Smooth muscle cell (in vitro differentiated cells): ENCODE data around the gene PDE4DIP. TPM values are rescaled to one million over a fixed set of nuclear protein-coding genes. Genes with fewer than 3 reads are reported as not detected.
"Not testable (repeated sequence)": the region's sequence is repeated elsewhere in the genome, so short reads cannot be mapped to it uniquely, and the experiment has no call there.

ENCODE experiments used
- DNase-seq: peaks from one replicate; lab custom pipeline; 2025; ENCODE audit not compliant: unreplicated experiment; lab: John Stamatoyannopoulos, UW
- H2AFZ ChIP-seq: fragments of 200-600 bp; sonication (generic); 2 replicates; pipeline ENCODE4 v1.6.0; 2016; ENCODE audit warnings: antibody characterized with exemption, low read depth, mild to moderate bottlenecking
- H3F3A ChIP-seq: fragments of 200-600 bp; sonication (generic); 2 replicates; pipeline ENCODE4 v1.6.0; 2017; ENCODE audit warnings: antibody characterized with exemption, low read depth
- H3K27ac ChIP-seq: fragments of 200-600 bp; sonication (generic); 2 replicates; pipeline ENCODE4 v1.5.1; 2016; ENCODE audit warnings: low read depth, mild to moderate bottlenecking
- H3K27me3 ChIP-seq: fragments of 200-600 bp; sonication (generic); 2 replicates; pipeline ENCODE4 v1.6.1; 2016; ENCODE audit warnings: low read depth, mild to moderate bottlenecking
- H3K36me3 ChIP-seq: fragments of 200-600 bp; sonication (generic); 2 replicates; pipeline ENCODE4 v1.5.1; 2016; ENCODE audit warnings: low read depth
- H3K4me1 ChIP-seq: fragments of 200-600 bp; sonication (generic); 2 replicates; pipeline ENCODE4 v1.5.1; 2016; ENCODE audit warnings: low read depth
- H3K4me2 ChIP-seq: fragments of 200-600 bp; sonication (generic); 2 replicates; pipeline ENCODE4 v1.6.0; 2016; ENCODE audit warnings: mild to moderate bottlenecking
- H3K4me3 ChIP-seq: fragments of 200-600 bp; sonication (generic); 2 replicates; pipeline ENCODE4 v1.5.1; 2016; ENCODE audit warnings: mild to moderate bottlenecking
- H3K79me2 ChIP-seq: fragments of 200-600 bp; sonication (generic); 2 replicates; pipeline ENCODE4 v1.6.0; 2016; ENCODE audit warnings: low read depth, mild to moderate bottlenecking
- H3K9ac ChIP-seq: fragments of 200-600 bp; sonication (generic); 2 replicates; pipeline ENCODE4 v1.6.0; 2016; ENCODE audit warnings: low read depth
- H3K9me3 ChIP-seq: fragments of 200-600 bp; sonication (generic); replicated peaks from 2 replicates; pipeline ENCODE4 v1.5.1; 2016; ENCODE audit warnings: low read depth
- H4K20me1 ChIP-seq: fragments of 200-600 bp; sonication (generic); 2 replicates; pipeline ENCODE4 v1.6.0; 2016; ENCODE audit warnings: low read depth
- WGBS: methylation state at CpG from one replicate; pipeline ENCODE4 v1.1.7; 2016; ENCODE audit warnings: low lambda C conversion rate; 5-methylcytosine and 5-hydroxymethylcytosine counted together
- polyA plus RNA-seq: library from polyadenylated mRNA; unstranded; fragments of >200 nt; fragmentation: Nextera tagmentation; extraction: Ambion mirVana; gene quantifications from 2 replicates; pipeline ENCODE4 v1.2.1, GENCODE V29; 2016
- total RNA-seq: library from RNA; depleted of rRNA; stranded (reverse); fragments of >200 nt; gene quantifications from 2 replicates; pipeline ENCODE4 v1.2.3, GENCODE V29; 2014

Gene PDE4DIP
- total and polyA plus RNA-seq, 2 experiments from 2014 or later = 44.5 to 48.8 TPM

- not testable (repeated sequence) for H3K4me1 ChIP-seq, H4K20me1 ChIP-seq, H3F3A ChIP-seq, H3K4me3 ChIP-seq, H3K79me2 ChIP-seq, H3K27ac ChIP-seq, H3K9me3 ChIP-seq, H3K27me3 ChIP-seq, H3K36me3 ChIP-seq, H3K9ac ChIP-seq, H3K4me2 ChIP-seq, DNase-seq, H2AFZ ChIP-seq
- WGBS = no CpG with 5 or more reads among the region's 1 CpG
Measured at GRCh38 chr1:148841262-148841661, 3.0 kb upstream of the PDE4DIP start.

- H3K4me1 ChIP-seq = not testable (repeated sequence)
Measured at GRCh38 chr1:148844651-148845050, 423 bp downstream of the PDE4DIP start.

GRCh38 chr1:148845068-148845467 is 840 bp downstream of the PDE4DIP start:
- not testable (repeated sequence) for DNase-seq, H3K79me2 ChIP-seq, H3K27me3 ChIP-seq, H4K20me1 ChIP-seq, H3K27ac ChIP-seq, H3K9ac ChIP-seq, H3K4me1 ChIP-seq, H3F3A ChIP-seq, H2AFZ ChIP-seq, H3K4me3 ChIP-seq, H3K9me3 ChIP-seq, H3K4me2 ChIP-seq, H3K36me3 ChIP-seq
- WGBS = no CpG with 5 or more reads among the region's 4 CpGs

More at GRCh38 chr1:148844651-148845050, 423 bp downstream of the PDE4DIP start:
- H3K9me3 ChIP-seq, H3K79me2 ChIP-seq, H4K20me1 ChIP-seq, H3K4me2 ChIP-seq, H3F3A ChIP-seq, H3K36me3 ChIP-seq, H3K27me3 ChIP-seq, H3K9ac ChIP-seq, H3K4me3 ChIP-seq, DNase-seq, H2AFZ ChIP-seq, H3K27ac ChIP-seq: not testable (repeated sequence)
- WGBS = no CpG with 5 or more reads among the region's 14 CpGs

GRCh38 chr1:148850347-148850746 is 6.1 kb downstream of the PDE4DIP start:
- WGBS = no CpG with 5 or more reads among the region's 2 CpGs
- not testable (repeated sequence) for H3K27me3 ChIP-seq, H3K4me2 ChIP-seq, H3K4me3 ChIP-seq, H3K9me3 ChIP-seq, H3F3A ChIP-seq, H3K36me3 ChIP-seq, H2AFZ ChIP-seq, H3K4me1 ChIP-seq, H3K79me2 ChIP-seq, DNase-seq, H3K27ac ChIP-seq, H3K9ac ChIP-seq, H4K20me1 ChIP-seq

- not testable (repeated sequence) for H3K4me1 ChIP-seq, H3K4me3 ChIP-seq, H3K9ac ChIP-seq, H4K20me1 ChIP-seq, H2AFZ ChIP-seq, H3K27ac ChIP-seq, H3K36me3 ChIP-seq, DNase-seq, H3F3A ChIP-seq, H3K9me3 ChIP-seq, H3K79me2 ChIP-seq, H3K4me2 ChIP-seq, H3K27me3 ChIP-seq
Measured at GRCh38 chr1:148850840-148851239, 6.6 kb downstream of the PDE4DIP start.

GRCh38 chr1:148851684-148852083 is 7.5 kb downstream of the PDE4DIP start:
- H3F3A ChIP-seq, H3K4me3 ChIP-seq, H2AFZ ChIP-seq, DNase-seq, H3K4me1 ChIP-seq, H3K4me2 ChIP-seq, H3K9ac ChIP-seq, H3K9me3 ChIP-seq, H4K20me1 ChIP-seq, H3K79me2 ChIP-seq, H3K27me3 ChIP-seq, H3K27ac ChIP-seq, H3K36me3 ChIP-seq: not testable (repeated sequence)
- no CpG with 5 or more reads among the region's 2 CpGs for WGBS

- H4K20me1 ChIP-seq, H3K27me3 ChIP-seq, H3F3A ChIP-seq, H3K9ac ChIP-seq, DNase-seq, H3K79me2 ChIP-seq, H2AFZ ChIP-seq, H3K4me1 ChIP-seq, H3K4me3 ChIP-seq, H3K36me3 ChIP-seq, H3K9me3 ChIP-seq, H3K4me2 ChIP-seq, H3K27ac ChIP-seq: not testable (repeated sequence)
- WGBS = no CpG with 5 or more reads among the region's 5 CpGs
Measured at GRCh38 chr1:148853363-148853762, 9.1 kb downstream of the PDE4DIP start.

- WGBS = no CpG with 5 or more reads among the region's 6 CpGs
- H3K36me3 ChIP-seq, DNase-seq, H3K4me2 ChIP-seq, H3K27ac ChIP-seq, H3K27me3 ChIP-seq, H4K20me1 ChIP-seq, H3K4me3 ChIP-seq, H3K79me2 ChIP-seq, H3K4me1 ChIP-seq, H3K9me3 ChIP-seq, H3F3A ChIP-seq, H3K9ac ChIP-seq, H2AFZ ChIP-seq: not testable (repeated sequence)
Measured at GRCh38 chr1:148854063-148854462, 9.8 kb downstream of the PDE4DIP start.

- H3K4me3 ChIP-seq, H3K4me2 ChIP-seq, H3K4me1 ChIP-seq, H2AFZ ChIP-seq, H3K79me2 ChIP-seq, H3K9ac ChIP-seq, H3K27me3 ChIP-seq, DNase-seq, H3K9me3 ChIP-seq, H4K20me1 ChIP-seq, H3K36me3 ChIP-seq, H3K27ac ChIP-seq, H3F3A ChIP-seq: not testable (repeated sequence)
- WGBS = no CpG with 5 or more reads among the region's 5 CpGs
Measured at GRCh38 chr1:148855367-148855766, 11.1 kb downstream of the PDE4DIP start.
